SK-N-MC (cell line): ENCODE results near the gene HAGH.

Experiments
- EZH2 ChIP-seq: fragments of 200-600 bp; sonication (generic); IDR thresholded peaks from one replicate; pipeline ENCODE4 v1.6.1; 2017; ENCODE audit warnings: antibody characterized with exemption
- POLR2AphosphoS5 ChIP-seq: IDR thresholded peaks from 2 replicates; pipeline ENCODE4 v1.6.1; 2012; ENCODE audit warnings: mild to moderate bottlenecking, low read depth, low read length, borderline replicate concordance

DNA sequence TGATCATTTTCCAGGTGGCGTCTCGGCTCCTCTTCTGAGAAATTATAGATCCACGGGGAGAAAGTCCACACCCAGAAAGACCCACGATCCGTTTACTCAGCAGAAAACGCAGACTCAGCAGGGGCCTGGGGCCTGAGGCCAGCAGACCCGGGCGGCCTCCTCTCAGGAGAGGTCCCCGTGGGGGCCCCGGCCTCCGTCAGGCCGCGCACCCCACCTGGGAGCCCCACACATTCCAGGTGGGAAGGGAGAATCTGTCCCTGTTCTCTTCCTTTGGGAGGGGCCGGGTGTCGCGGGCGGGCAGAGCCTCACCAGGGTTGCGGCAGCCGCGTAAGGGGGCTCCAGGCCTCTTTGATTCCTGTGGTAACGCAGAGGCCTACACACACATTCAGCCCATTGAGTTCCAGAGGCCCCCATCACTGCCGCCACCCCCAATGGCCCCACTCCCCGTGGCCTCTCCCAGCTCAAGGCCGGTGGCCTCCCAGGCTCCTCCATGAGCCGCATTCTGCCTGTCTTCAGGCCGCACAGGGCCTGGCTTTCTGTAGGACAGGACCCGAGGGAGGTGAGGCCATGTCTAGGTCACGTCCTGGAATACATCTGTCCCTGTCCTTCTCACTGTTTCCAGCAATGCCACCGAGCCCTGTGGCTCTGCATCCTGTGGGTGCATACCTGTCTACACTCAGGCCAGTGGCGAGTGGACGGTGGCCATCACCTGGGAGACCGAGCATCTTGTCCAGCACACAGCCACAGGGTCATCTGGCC is 31.5 kb downstream of the HAGH start:
- no peak for TF ChIP-seq EZH2
- TF ChIP-seq POLR2AphosphoS5: no peak
